Adrenal gland (tissue), 12 donors: ENCODE results near the gene COL6A2. TPM values are rescaled to one million over a fixed set of nuclear protein-coding genes. Genes with fewer than 3 reads are reported as not detected.
"Not testable (repeated sequence)": the region's sequence is repeated elsewhere in the genome, so short reads cannot be mapped to it uniquely, and the experiment has no call there.

Source experiments
- DNase-seq, 7 donors: peaks; one replicate each; pipeline ENCODE4 v3.0.0-alpha.2; 2019 to 2020
- H3K27ac ChIP-seq, 5 donors: fragments of 200-600 bp; sonication (generic) in 4 of 5; 1 replicate in 3 of 5; 2 replicates in 2 of 5; pipeline versions ENCODE4 v1.5.1 to v1.8.0; 2016 to 2020; ENCODE audit warnings: mild to moderate bottlenecking in 1 of 5
- H3K27me3 ChIP-seq: fragments of 200-600 bp; 2 replicates; pipeline ENCODE4 v1.8.0; 2021
- H3K36me3 ChIP-seq, 2 donors: fragments of 200-600 bp; replicated peaks in 1 of 2; 1 replicate in 1 of 2; 2 replicates in 1 of 2; pipeline versions ENCODE4 v1.5.1 to v1.8.0; 2018 to 2022
- H3K4me1 ChIP-seq, 2 donors: fragments of 200-600 bp; replicated peaks in 1 of 2; 1 replicate in 1 of 2; 2 replicates in 1 of 2; pipeline versions ENCODE4 v1.5.1 to v1.8.0; 2018 to 2021
- H3K4me3 ChIP-seq, 4 donors: fragments of 200-600 bp; sonication (generic) in 3 of 4; one replicate each; pipeline ENCODE4 v1.5.1; 2016 to 2018
- H3K9me3 ChIP-seq, 3 donors: fragments of 200-600 bp; sonication (generic) in 1 of 3; replicated peaks in 1 of 3; 1 replicate in 2 of 3; 2 replicates in 1 of 3; pipeline versions ENCODE4 v1.5.1 to v1.8.0; 2016 to 2021
- CTCF ChIP-seq, 6 experiments: fragments of 450-650 bp in 4 of 6; fragments of 200-600 bp in 2 of 6; sonication (generic) in 1 of 6; IDR thresholded peaks; 1 replicate in 5 of 6; 2 replicates in 1 of 6; pipeline versions ENCODE4 v1.5.1 to v1.8.0; 2016 to 2021; ENCODE audit warnings: antibody characterized with exemption in 6 of 6, mild to moderate bottlenecking in 2 of 6, moderate library complexity in 1 of 6
- POLR2A ChIP-seq, 2 donors: fragments of 450-650 bp; IDR thresholded peaks; one replicate each; pipeline ENCODE4 v1.6.1; 2017; ENCODE audit warnings: antibody characterized with exemption in 2 of 2, mild to moderate bottlenecking in 2 of 2, moderate library complexity in 1 of 2
- WGBS, 4 donors: extraction: QIAGEN DNeasy Blood & Tissue Kit in 2 of 4; methylation state at CpG; one replicate each; pipeline versions ENCODE4 v1.1.5 to v1.1.7; 2013 to 2017; 5-methylcytosine and 5-hydroxymethylcytosine counted together
- intact Hi-C, 2 donors: fragments of 100-400 bp; cut with DNase I; formaldehyde crosslinking; loops; one replicate each; pipeline versions ENCODE4 v1.14.1 to v1.15.0; 2022 to 2023
- polyA plus RNA-seq, 3 donors: library from polyadenylated mRNA; stranded (reverse); fragments of 200-250 nt in 2 of 3; fragments of 350-450 nt in 1 of 3; fragmentation: Illumina TruSeq in 1 of 3; extraction: RNeasy Lipid Tissue Mini Kit (QIAGEN cat#74804) in 1 of 3; gene quantifications; one replicate each; pipeline ENCODE4 v1.2.3, GENCODE V29; 2013 to 2014
- total RNA-seq, 9 donors: library from RNA; depleted of rRNA in 4 of 9; stranded (reverse); fragments of >200 nt in 4 of 9; fragments of 120-200 nt in 1 of 9; fragmentation: NEBNext Ultra II Directional in 1 of 9; extraction: Animal tissue kit (Norgen Biotek cat#: 25700) in 1 of 9; gene quantifications; one replicate each; pipeline versions ENCODE4 v1.1.0 to v1.2.4, GENCODE V29; 2013 to 2023
- donor health status: healthy with polysubstance abuse.
- donor health status: Bipolar disorder and iron deficiency.
- donor health status: DM: yes; HTN: yes; CAD: no.
- donor health status: DM: no; HTN: no; CAD: no.
- donor health status: DM: no; HTN: no; CAD: no.
- donor health status: DM: yes; HTN: yes; CAD: no.

Gene COL6A2
- total and polyA plus RNA-seq, 12 donors: 19.0 to 543 (median 181) TPM

- intact Hi-C loops: no loop called here
- Histone ChIP-seq H3K27ac (no peak overlapping the region), H3K9me3 (peaks cover 0 to 10% (median 8%) of the 10 kb centered on the region in 3 donors), H3K4me3 (no peak overlapping the region), H3K4me1 (no peaks in the 10 kb centered on the region), H3K36me3 (no peaks in the 10 kb centered on the region), H3K27me3 (peaks cover 3% of the 10 kb centered on the region)
- TF ChIP-seq POLR2A (IDR thresholded peaks at IDR 0.05): no peak
- no peak for TF ChIP-seq CTCF (IDR thresholded peaks at IDR 0.05)
- no peak for DNase-seq
These were observed 6.2 kb downstream of the COL6A2 start for GRCh38 chr21:46104104-46104503.

GRCh38 chr21:46107376-46107775 lies 9.5 kb downstream of the COL6A2 start:
- DNase-seq, H3K36me3 ChIP-seq, H3K4me1 ChIP-seq, intact Hi-C loops, H3K9me3 ChIP-seq, H3K4me3 ChIP-seq, H3K27me3 ChIP-seq, H3K27ac ChIP-seq: not testable (repeated sequence)
- 53 to 73% (median 61%) methylated on average over 2 of the region's 2 CpGs for WGBS, 4 donors

- Histone ChIP-seq H3K27me3 (no peaks in the 10 kb centered on the region), H3K4me1 (no peaks in the 10 kb centered on the region), H3K4me3 (no peak overlapping the region), H3K27ac (no peak overlapping the region), H3K9me3 (peaks cover 0 to 8% (median 6%) of the 10 kb centered on the region in 3 donors), H3K36me3 (peaks cover 0 to 10% of the 10 kb centered on the region in 2 donors)
- peak in 1 of 7 donors; percentile 28 for DNase-seq
- TF ChIP-seq POLR2A (IDR thresholded peaks at IDR 0.05): no peak
- TF ChIP-seq CTCF (IDR thresholded peaks at IDR 0.05): no peak
- intact Hi-C loops: no loop called here
- WGBS, 4 donors: 75 to 97% (median 82%) methylated on average over 7 to 9 of the region's 9 CpGs
These were observed 11.0 kb downstream of the COL6A2 start for GRCh38 chr21:46108827-46109312.

GRCh38 chr21:46109313-46110221 lies 11.7 kb downstream of the COL6A2 start:
- Histone ChIP-seq H3K4me3 (no peak overlapping the region), H3K27me3 (no peaks in the 10 kb centered on the region), H3K9me3 (peaks cover 0 to 6% (median 2%) of the 10 kb centered on the region in 3 donors), H3K27ac (no peak overlapping the region), H3K36me3 (peaks cover 0 to 10% of the 10 kb centered on the region in 2 donors), H3K4me1 (no peaks in the 10 kb centered on the region)
- DNase-seq: peak in 2 of 7 donors; percentile 8 to 25
- 84 to 95% (median 90%) methylated on average over 7 to 19 of the region's 19 CpGs for WGBS, 4 donors
- intact Hi-C loops: no loop called here
- no peak for TF ChIP-seq POLR2A (IDR thresholded peaks at IDR 0.05)

GRCh38 chr21:46110499-46111192 lies 12.7 kb downstream of the COL6A2 start:
- Histone ChIP-seq H3K36me3 (peaks cover 0 to 19% of the 10 kb centered on the region in 2 donors), H3K27me3 (no peaks in the 10 kb centered on the region), H3K9me3 (peaks cover 0 to 12% (median 0%) of the 10 kb centered on the region in 3 donors), H3K4me3 (no peak overlapping the region), H3K27ac (no peak overlapping the region), H3K4me1 (no peaks in the 10 kb centered on the region)
- intact Hi-C loops: no loop called here
- WGBS, 4 donors: 74 to 85% (median 80%) methylated on average over 8 to 20 of the region's 20 CpGs
- no peak for TF ChIP-seq POLR2A (IDR thresholded peaks at IDR 0.05)
- no peak for TF ChIP-seq CTCF (IDR thresholded peaks at IDR 0.05)
- peak in 4 of 7 donors; percentile 10 to 57 (median 12) for DNase-seq
